ENCODE measurements around the gene HTRA1.

Gene HTRA1

GRCh38 chr10:122461367-122461728 lies at the start of gene HTRA1:
TSS of gene HTRA1 (plus strand) at chr10:122461553. CDS start at chr10:122461653, 100 bp downstream.
- no peak for DNase-seq

- DNase-seq: no peak
Observed at GRCh38 chr10:122413327-122413726, 48.0 kb upstream of the HTRA1 start.

GRCh38 chr10:122417667-122418066 lies 43.7 kb upstream of the HTRA1 start:
- no peak for DNase-seq

- DNase-seq: no peak
Observed at GRCh38 chr10:122419016-122419415, 42.3 kb upstream of the HTRA1 start.

GRCh38 chr10:122419876-122420623 lies 41.3 kb upstream of the HTRA1 start:
- DNase-seq: no peak

GRCh38 chr10:122420624-122421007 lies 40.7 kb upstream of the HTRA1 start:
- no peak for DNase-seq

- DNase-seq: no peak
Observed at GRCh38 chr10:122421054-122421625, 40.2 kb upstream of the HTRA1 start.

GRCh38 chr10:122421742-122422141 lies 39.6 kb upstream of the HTRA1 start:
- no peak for DNase-seq

GRCh38 chr10:122422266-122422989 lies 38.9 kb upstream of the HTRA1 start:
- no peak for DNase-seq

GRCh38 chr10:122424059-122424458 lies 37.3 kb upstream of the HTRA1 start:
- DNase-seq: no peak

GRCh38 chr10:122426829-122427228 lies 34.5 kb upstream of the HTRA1 start:
- no peak for DNase-seq

- no peak for DNase-seq
Observed at GRCh38 chr10:122427280-122427679, 34.1 kb upstream of the HTRA1 start.

GRCh38 chr10:122435212-122435827 lies 26.0 kb upstream of the HTRA1 start:
- DNase-seq: no peak

GRCh38 chr10:122441961-122442360 lies 19.4 kb upstream of the HTRA1 start:
- DNase-seq: no peak

GRCh38 chr10:122445469-122445868 lies 15.9 kb upstream of the HTRA1 start:
- DNase-seq: no peak

GRCh38 chr10:122445904-122446303 lies 15.4 kb upstream of the HTRA1 start:
- DNase-seq: no peak

GRCh38 chr10:122446668-122447423 lies 14.5 kb upstream of the HTRA1 start:
- no peak for DNase-seq

- DNase-seq: no peak
Observed at GRCh38 chr10:122448600-122448999, 12.8 kb upstream of the HTRA1 start.

- DNase-seq: no peak
Observed at GRCh38 chr10:122449153-122449552, 12.2 kb upstream of the HTRA1 start.

- no peak for DNase-seq
Observed at GRCh38 chr10:122450353-122450990, 10.9 kb upstream of the HTRA1 start.

- DNase-seq: no peak
Observed at GRCh38 chr10:122454071-122454470, 7.3 kb upstream of the HTRA1 start.

GRCh38 chr10:122454603-122455080 lies 6.7 kb upstream of the HTRA1 start, which contains the start of gene ARMS2:
TSS of gene ARMS2 (plus strand) at chr10:122454653. CDS start at chr10:122454728, 75 bp downstream.
- no peak for DNase-seq

Measured in GF-D8 (cell line).